ENCODE measurements around the gene B3GALNT1.

DNA sequence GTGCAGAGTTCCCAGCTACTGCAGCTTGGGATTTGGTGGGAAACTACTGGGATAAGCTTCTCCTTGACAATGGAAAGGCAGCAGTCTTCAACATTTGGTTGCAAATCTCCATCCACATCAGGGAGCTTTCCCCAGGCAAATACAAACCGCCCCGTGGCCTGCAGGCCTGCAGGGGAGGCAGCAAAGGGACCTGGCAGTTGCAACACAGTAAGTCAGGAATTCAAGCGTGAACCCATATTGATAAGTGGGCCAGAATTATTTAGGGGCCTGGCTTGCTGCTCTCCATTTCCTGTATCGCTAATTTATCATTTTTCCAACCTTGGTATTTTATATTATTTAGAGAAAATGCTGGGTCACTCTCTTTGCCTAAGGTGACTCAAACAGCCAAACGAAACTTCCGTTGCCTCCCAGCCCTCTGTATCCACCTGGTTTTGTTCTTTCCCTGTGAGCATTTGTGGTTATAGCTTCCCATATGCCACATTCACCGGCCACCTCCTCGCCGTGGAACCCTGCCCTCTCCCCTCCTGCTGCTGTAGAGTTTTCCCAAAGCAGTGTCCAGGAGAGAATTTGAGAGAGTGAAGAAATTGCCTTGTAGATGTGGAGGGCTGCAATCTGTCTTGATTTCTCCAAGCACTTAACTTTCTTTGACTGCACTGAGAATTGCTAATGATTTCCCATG is 34.8 kb downstream of the B3GALNT1 start:
- no peak for TF ChIP-seq CTCF (IDR thresholded peaks at IDR 0.05)
- no peak for TF ChIP-seq POLR2A (IDR thresholded peaks at IDR 0.05)
